Activated T-helper 2 cell treated with anti-CD3 and anti-CD28 coated beads, Interferon-gamma antibody, Interleukin-2, Interleukin-4, amounts not matched to agents 10 μg/mL and 5 μg/mL and 100 μg/mL, durations not matched to agents 14 hours and 24 hours and 36 hours (primary cell): ENCODE results near the gene WNT11. TPM values are rescaled to one million over a fixed set of nuclear protein-coding genes. Genes with fewer than 3 reads are reported as not detected.

ENCODE experiments used
- DNase-seq: peaks from one replicate; pipeline ENCODE4 v3.0.0; 2021; ENCODE audit warnings: low spot score
- H3K27ac Mint-ChIP-seq: one replicate; pipeline ENCODE4 v1.8.0; 2021; ENCODE audit warnings: mixed read lengths
- H3K27me3 Mint-ChIP-seq: one replicate; pipeline ENCODE4 v1.8.0; 2021; ENCODE audit warnings: low read depth, mixed read lengths
- H3K36me3 Mint-ChIP-seq: one replicate; pipeline ENCODE4 v1.8.0; 2021; ENCODE audit warnings: low read depth, mixed read lengths
- H3K4me1 Mint-ChIP-seq: one replicate; pipeline ENCODE4 v1.8.0; 2021; ENCODE audit warnings: low read depth, mixed read lengths
- H3K4me3 Mint-ChIP-seq: one replicate; pipeline ENCODE4 v1.8.0; 2021; ENCODE audit warnings: low read depth, mild to moderate bottlenecking, moderate library complexity, mixed read lengths
- H3K9me3 Mint-ChIP-seq: one replicate; pipeline ENCODE4 v1.8.0; 2021; ENCODE audit warnings: mixed read lengths
- intact Hi-C: fragments of 100-400 bp; cut with micrococcal nuclease; formaldehyde crosslinking; loops from one replicate; pipeline ENCODE4 v1.15.1; 2023
- total RNA-seq: library from RNA; stranded (reverse); gene quantifications from 2 replicates; pipeline ENCODE4 v1.2.3, GENCODE V29; 2022

Gene WNT11
- total RNA-seq, 1 donor from 2014 or later, result 0.91 TPM

DNA sequence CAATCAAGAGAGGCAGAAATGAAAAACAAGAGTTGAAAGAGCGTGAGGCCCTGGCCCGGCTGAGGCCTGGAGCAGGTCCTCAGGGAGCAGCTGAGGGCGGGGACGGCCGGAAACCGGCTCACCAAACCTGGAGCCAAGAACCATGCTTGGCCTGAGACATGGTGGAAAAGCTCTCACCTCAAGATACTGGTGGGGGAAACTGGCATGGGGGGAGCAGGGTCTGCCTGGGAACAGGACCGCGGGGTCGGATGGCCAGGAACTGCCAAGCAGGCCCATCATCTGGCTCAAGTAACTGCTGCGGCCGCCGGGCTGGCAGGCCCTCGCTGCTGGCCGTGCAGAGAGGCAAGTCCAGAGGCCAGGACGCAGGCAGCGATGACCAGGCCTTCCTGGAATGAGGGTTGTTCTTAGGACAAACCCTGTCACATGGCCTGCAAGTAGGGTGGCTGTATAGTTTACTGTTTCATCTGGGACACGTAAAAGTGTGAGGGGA is 18.9 kb upstream of the WNT11 start:
- Mint-ChIP-seq H3K4me1 (peaks cover 1% of the 10 kb centered on the region), H3K27ac (no peak overlapping the region), H3K36me3 (no peaks in the 10 kb centered on the region), H3K4me3 (no peak overlapping the region), H3K9me3 (no peaks in the 10 kb centered on the region), H3K27me3 (peaks cover 29% of the 10 kb centered on the region)
- no peak for DNase-seq
- intact Hi-C loops, result no loop called here

DNA sequence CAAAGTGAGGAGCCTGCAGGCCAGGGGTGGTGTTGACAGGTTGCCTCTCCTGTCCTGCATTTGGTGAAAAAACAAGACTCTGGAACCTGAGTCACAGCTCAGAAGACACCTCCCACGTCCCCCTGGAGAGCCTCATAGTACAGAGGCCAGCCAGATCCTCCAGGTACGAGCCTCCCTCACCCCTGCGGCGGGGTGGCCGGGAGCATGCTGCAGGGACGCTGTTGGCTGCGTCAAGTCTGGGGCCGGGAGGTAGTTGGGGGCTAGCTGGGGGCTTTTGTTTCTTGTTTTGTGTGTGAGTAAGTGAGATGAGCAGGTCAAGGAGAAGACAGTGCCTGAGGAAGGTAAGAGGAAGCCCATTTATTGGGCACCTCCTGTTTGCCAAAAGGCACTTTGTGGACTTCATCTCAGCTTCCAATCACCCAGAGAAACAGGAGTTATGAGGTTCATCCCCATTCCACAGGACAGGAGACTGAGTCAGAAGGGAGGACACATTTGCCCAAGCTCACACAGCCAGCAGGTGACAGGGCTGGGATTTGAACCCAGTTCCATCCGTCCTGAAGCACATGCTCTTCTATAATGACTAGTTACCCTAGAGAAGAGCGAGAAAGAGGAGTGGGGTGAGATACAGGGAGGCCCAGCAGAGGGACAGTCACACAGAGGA is 18.3 kb upstream of the WNT11 start:
- intact Hi-C loops, result no loop called here
- H3K4me3 Mint-ChIP-seq, result no peak overlapping the region
- H3K36me3 Mint-ChIP-seq, result no peaks in the 10 kb centered on the region
- H3K9me3 Mint-ChIP-seq, result no peaks in the 10 kb centered on the region
- H3K27ac Mint-ChIP-seq, result no peak overlapping the region
- DNase-seq, result no peak
- H3K27me3 Mint-ChIP-seq, result peaks cover 32% of the 10 kb centered on the region
- no peaks in the 10 kb centered on the region for H3K4me1 Mint-ChIP-seq

DNA sequence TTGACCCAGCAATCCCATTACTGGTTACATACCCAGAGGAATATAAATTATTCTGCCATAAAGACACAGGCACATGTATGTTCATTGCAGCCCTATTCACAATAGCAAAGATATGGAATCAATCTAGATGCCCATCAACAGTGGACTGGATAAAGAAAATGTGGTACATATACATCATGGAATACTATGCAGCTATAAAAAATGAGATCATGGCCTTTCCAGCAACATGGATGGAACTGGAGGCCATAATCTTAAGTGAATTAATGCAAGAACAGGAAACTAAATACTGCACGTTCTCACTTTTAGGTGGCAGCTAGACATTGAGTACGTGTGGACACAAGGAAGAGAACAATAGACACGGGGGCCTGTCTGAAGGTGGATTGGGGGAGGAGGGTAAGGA is 15.1 kb upstream of the WNT11 start:
- Mint-ChIP-seq H3K4me3 (no peak overlapping the region), H3K4me1 (no peaks in the 10 kb centered on the region), H3K27ac (no peak overlapping the region), H3K27me3 (peaks cover 23% of the 10 kb centered on the region), H3K9me3 (no peaks in the 10 kb centered on the region), H3K36me3 (no peaks in the 10 kb centered on the region)
- DNase-seq, result no peak
- intact Hi-C loops, result no loop called here

DNA sequence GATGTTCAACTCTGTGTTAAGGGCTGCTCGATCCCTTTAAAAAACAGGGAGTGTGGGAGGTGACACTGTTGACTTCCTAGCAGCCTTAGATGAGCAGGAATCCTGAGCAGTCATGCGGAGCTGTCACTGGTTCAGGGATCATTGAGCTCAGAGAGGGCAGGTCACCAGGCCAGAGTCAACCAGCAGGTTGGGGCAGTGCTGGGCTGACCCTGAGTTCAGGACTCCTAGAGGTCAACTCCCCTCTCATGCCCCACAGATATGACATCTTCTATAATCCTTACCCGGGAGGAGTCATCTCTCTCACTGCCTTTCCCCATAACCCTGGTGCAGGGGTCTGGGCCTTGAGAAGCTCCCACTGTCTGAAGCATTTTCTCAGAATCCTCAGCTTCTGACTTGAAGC is 12.9 kb upstream of the WNT11 start:
- H3K4me1 Mint-ChIP-seq, result no peaks in the 10 kb centered on the region
- no peak overlapping the region for H3K4me3 Mint-ChIP-seq
- intact Hi-C loops, result no loop called here
- peaks cover 25% of the 10 kb centered on the region for H3K27me3 Mint-ChIP-seq
- no peaks in the 10 kb centered on the region for H3K9me3 Mint-ChIP-seq
- no peak overlapping the region for H3K27ac Mint-ChIP-seq
- no peak for DNase-seq
- no peaks in the 10 kb centered on the region for H3K36me3 Mint-ChIP-seq

DNA sequence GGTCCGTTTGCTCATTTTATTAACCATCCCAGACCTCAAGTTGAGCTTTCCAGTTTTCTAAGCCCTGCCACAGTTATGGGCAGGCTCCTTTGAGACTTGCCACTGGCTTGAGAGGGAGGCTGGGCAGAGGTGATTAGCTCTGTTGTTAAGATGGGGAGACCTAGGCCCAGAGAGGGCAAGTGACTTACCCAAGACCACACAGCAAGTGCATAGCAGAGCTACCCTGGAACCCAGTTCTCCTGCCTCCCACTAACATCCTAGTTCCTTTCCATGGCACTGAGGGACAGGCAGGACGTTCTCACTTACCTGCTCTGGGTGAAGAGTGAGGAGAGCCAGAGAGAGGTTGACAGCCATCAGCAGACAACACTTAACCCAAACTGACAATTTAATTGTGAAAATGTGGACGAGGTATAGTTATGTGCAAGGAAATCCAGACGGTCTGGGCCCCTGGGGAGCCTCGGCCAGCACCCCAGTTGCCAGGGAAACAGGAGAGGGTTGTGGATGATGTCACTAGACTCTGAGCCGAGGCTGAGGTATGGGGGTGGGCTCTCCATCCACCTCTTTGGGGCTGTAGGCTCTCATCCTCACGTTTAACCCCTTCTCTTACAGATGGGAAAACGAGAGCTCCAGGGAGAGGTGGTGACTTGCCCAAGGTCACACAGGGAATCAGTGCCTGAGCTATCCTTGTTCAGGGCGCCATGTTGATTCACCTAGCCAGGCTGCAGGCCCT is 12.3 kb upstream of the WNT11 start:
- Mint-ChIP-seq H3K36me3 (no peaks in the 10 kb centered on the region), H3K27me3 (peaks cover 29% of the 10 kb centered on the region), H3K4me3 (no peak overlapping the region), H3K4me1 (no peaks in the 10 kb centered on the region), H3K9me3 (no peaks in the 10 kb centered on the region), H3K27ac (no peak overlapping the region)
- intact Hi-C loops, result no loop called here
- DNase-seq, result no peak

DNA sequence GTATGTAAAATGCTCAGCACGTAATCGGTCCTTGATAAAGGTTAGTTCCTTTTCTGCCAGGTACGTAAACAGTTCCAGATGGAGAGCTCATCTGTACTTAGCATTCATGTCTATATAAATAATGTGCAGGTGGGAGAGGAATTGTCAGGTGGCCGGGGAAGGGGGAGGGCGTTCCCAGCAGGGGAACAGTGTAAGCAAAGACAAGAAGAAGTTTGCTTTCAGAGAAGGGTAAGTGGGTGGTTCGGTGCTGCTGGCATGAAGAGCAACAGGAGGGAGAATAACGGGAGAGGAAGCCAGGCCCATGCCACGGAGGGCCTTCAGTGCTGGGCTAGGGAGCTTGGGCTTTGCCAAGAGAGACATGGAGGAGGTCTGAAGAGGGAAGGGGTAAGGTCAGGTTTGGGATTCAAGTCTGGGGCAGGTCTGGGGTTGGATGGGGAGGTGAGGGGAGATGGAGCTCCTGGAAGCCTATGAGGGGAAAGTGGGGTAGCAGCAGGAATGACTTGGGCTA is 11.4 kb upstream of the WNT11 start:
- H3K4me3 Mint-ChIP-seq, result no peak overlapping the region
- H3K27ac Mint-ChIP-seq, result no peak overlapping the region
- no peaks in the 10 kb centered on the region for H3K4me1 Mint-ChIP-seq
- DNase-seq, result no peak
- intact Hi-C loops, result no loop called here
- no peaks in the 10 kb centered on the region for H3K9me3 Mint-ChIP-seq
- peaks cover 33% of the 10 kb centered on the region for H3K27me3 Mint-ChIP-seq
- no peaks in the 10 kb centered on the region for H3K36me3 Mint-ChIP-seq

DNA sequence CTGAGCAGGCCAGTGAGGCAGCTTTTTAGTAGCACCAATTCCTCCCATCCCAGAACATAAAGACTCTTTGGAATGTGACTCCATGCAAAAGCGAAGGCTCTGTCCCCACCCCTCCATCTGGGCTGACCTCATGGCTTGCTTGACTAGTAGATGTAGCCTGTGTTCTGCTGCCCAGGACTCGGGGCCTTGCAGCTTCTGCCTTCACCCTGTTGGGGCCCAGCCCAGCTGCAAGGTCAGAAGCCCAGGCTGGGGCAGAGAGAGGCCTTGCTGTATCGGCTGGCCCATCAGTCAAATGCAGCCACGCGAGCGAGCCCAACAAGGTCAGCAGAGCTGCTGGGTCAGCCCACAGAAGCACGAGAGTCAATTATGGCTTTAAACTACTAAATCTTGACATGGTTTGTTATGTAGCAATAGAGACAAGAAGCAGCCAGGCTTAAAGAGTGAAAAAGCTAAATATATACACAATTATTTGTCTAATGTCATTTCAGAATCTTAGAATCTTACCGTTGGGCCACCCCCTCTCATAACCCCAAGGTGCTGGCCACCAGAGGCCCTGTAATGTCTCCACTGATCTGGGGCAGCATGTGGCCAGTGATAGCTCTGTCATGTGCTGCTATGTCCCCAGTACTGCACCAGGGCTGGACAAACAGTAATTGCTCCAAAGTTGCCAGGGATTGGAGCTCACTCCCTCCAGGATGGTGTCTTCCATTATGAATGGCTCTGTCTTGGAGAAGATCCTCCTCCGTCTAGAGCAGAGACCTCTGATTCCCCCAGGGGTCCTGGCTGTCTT is 10.4 kb upstream of the WNT11 start:
- H3K27me3 Mint-ChIP-seq, result peaks cover 37% of the 10 kb centered on the region
- no peak for DNase-seq
- intact Hi-C loops, result no loop called here
- no peaks in the 10 kb centered on the region for H3K9me3 Mint-ChIP-seq
- H3K36me3 Mint-ChIP-seq, result no peaks in the 10 kb centered on the region
- no peaks in the 10 kb centered on the region for H3K4me1 Mint-ChIP-seq
- no peak overlapping the region for H3K4me3 Mint-ChIP-seq
- no peak overlapping the region for H3K27ac Mint-ChIP-seq

DNA sequence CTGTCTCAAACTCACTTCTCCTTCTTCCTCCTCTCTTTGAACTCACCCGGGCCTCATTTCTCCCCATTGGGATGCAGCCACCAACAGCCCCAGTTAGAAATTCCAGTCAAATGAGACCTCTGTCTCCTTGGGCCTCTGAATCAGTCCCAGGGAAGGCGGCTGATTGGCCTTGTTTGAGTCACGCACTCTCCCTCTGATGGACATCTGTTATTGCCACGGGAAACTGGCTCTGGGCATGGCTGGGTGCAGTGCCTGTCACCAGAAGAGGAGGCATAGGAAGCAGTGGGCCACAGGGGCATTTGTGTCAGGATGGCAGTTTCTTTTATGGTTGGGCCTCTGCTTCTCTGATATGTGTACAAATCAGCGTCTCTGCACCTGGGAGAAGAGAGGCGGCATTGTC is 9.6 kb upstream of the WNT11 start:
- H3K9me3 Mint-ChIP-seq, result no peaks in the 10 kb centered on the region
- no peaks in the 10 kb centered on the region for H3K36me3 Mint-ChIP-seq
- peaks cover 41% of the 10 kb centered on the region for H3K27me3 Mint-ChIP-seq
- no peaks in the 10 kb centered on the region for H3K4me1 Mint-ChIP-seq
- DNase-seq, result no peak
- H3K4me3 Mint-ChIP-seq, result no peak overlapping the region
- no peak overlapping the region for H3K27ac Mint-ChIP-seq
- intact Hi-C loops, result no loop called here

DNA sequence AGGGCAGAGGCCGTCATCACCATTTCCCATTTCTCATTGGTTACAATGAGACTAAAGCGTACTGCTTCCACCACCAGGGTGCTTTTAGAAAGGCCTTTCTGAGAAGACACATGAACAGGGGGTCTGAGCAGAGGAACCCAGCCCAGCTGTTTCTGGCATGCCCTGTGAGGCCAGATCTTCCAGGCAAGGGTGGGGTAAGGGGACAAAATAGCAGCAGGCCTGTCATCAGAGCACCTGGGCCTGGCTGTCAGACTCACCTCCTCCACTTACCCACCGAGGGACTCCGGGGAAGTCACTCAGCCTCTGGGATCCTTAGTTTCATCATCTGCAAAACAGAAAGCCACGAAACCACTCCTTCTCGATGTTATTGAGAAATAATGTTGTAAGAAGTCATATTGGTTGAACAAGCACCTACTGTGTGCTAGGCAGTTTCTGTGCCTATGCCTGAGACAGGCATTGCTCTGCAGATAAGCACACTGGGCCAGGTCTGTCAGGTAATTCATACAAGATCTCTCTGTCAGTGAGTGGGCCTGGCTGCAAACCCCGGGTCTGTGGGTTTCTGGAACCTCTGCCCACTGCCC is 8.8 kb upstream of the WNT11 start:
- Mint-ChIP-seq H3K36me3 (no peaks in the 10 kb centered on the region), H3K27me3 (peaks cover 38% of the 10 kb centered on the region), H3K9me3 (no peaks in the 10 kb centered on the region), H3K4me1 (no peaks in the 10 kb centered on the region), H3K27ac (no peak overlapping the region), H3K4me3 (no peak overlapping the region)
- no peak for DNase-seq
- intact Hi-C loops, result no loop called here

DNA sequence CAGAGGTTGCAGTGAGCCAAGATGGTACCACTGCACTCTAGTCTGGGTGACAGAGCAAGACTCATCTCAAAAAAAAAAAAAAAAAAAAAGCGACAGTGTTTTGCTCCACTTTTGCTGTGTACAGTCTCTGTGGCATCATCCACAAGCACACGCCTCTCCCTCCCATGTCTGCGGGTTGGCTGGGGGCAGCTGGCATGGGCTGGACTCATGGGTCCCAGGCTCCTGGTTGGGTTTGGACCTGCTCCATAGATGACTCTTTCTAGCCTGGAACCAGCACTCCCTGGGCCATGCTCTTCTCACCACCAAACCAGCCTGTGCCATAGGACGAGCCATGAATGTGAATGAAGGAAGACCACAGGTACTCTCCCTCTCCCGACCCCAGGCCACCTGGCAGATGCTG is 7.9 kb upstream of the WNT11 start:
- H3K4me3 Mint-ChIP-seq, result no peak overlapping the region
- peaks cover 36% of the 10 kb centered on the region for H3K27me3 Mint-ChIP-seq
- intact Hi-C loops, result no loop called here
- no peak overlapping the region for H3K27ac Mint-ChIP-seq
- no peak for DNase-seq
- H3K9me3 Mint-ChIP-seq, result no peaks in the 10 kb centered on the region
- no peaks in the 10 kb centered on the region for H3K36me3 Mint-ChIP-seq
- no peaks in the 10 kb centered on the region for H3K4me1 Mint-ChIP-seq

DNA sequence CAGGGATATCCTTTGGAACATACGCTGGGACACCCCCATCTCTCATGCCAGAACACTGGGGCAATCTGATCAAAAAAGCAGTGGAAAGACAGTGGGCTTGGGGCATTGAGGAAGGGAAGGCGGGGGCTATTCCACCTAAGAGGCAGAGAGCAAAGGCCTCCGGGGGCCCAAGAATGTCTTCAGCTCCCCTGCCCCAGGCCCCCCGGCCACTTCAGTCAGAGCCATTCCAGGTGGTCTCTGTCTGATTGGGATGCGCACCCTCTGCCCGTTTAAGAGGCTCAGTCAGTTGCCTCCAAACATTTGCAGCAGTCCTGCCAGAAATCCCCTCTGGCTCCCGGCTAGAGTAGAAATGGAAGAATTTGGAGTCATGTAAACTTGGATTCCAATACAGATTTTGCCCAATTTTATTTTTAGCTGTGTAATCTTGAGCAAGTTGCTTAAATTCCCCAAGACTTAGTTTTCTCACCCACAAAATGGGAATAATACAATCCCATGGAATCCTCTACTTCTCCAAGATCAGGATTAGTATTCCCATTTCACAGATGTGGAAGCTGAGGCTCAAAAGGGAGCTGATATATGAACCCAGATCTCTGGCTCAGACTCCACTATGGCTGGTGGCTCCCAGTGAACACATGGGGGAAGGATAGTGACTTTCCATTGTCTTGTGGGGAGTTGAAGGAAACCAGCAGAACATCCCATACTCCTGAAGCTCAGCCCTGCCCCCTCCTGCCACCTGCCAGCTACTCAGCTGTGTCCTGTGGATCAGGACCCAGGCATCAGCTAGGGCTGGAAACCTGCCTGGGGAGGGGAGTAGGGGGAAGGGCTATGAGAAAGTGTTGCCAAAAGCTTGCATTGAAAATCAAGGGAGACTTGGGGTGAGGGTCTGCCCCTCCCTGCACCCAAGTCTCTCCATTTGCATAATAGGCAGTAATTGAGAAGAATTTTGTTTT is 6.1 kb upstream of the WNT11 start:
- Mint-ChIP-seq H3K9me3 (no peaks in the 10 kb centered on the region), H3K4me3 (no peak overlapping the region), H3K27me3 (peaks cover 37% of the 10 kb centered on the region), H3K36me3 (no peaks in the 10 kb centered on the region), H3K4me1 (peaks cover 2% of the 10 kb centered on the region), H3K27ac (no peak overlapping the region)
- DNase-seq, result no peak
- intact Hi-C loops, result no loop called here
